SU-DHL-6 (cell line): ENCODE data around the gene CPEB3.
"Not testable (repeated sequence)": the region's sequence is repeated elsewhere in the genome, so short reads cannot be mapped to it uniquely, and the experiment has no call there.

Experiments used
- EZH2phosphoT487 ChIP-seq: fragments of 200-600 bp; sonication (generic), shearing (Covaris generic); conservative IDR thresholded peaks from 2 replicates; pipeline ENCODE4 v1.6.1; 2018; ENCODE audit warnings: mild to moderate bottlenecking, antibody characterized with exemption, low read length, moderate library complexity, mixed read lengths
- TF ChIP-seq, protein P1 (sequence below): fragments of 200-600 bp; sonication (generic); IDR thresholded peaks from one replicate; pipeline ENCODE4 v1.5.1; 2017; ENCODE audit warnings: antibody characterized with exemption, mild to moderate bottlenecking, low read length, moderate library complexity; ENCODE audit not compliant: insufficient read depth, poor library complexity, severe bottlenecking

DNA sequence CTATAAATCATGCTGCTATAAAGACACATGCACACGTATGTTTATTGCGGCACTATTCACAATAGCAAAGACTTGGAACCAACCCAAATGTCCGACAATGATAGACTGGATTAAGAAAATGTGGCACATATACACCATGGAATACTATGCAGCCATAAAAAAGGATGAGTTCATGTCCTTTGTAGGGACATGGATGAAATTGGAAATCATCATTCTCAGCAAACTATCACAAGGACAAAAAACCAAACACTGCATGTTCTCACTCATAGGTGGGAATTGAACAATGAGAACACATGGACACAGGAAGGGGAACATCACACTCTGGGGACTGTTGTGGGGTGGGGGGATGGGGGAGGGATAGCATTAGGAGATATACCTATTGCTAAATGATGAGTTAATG is 149.7 kb downstream of the CPEB3 start:
- TF ChIP-seq, protein P1, sequence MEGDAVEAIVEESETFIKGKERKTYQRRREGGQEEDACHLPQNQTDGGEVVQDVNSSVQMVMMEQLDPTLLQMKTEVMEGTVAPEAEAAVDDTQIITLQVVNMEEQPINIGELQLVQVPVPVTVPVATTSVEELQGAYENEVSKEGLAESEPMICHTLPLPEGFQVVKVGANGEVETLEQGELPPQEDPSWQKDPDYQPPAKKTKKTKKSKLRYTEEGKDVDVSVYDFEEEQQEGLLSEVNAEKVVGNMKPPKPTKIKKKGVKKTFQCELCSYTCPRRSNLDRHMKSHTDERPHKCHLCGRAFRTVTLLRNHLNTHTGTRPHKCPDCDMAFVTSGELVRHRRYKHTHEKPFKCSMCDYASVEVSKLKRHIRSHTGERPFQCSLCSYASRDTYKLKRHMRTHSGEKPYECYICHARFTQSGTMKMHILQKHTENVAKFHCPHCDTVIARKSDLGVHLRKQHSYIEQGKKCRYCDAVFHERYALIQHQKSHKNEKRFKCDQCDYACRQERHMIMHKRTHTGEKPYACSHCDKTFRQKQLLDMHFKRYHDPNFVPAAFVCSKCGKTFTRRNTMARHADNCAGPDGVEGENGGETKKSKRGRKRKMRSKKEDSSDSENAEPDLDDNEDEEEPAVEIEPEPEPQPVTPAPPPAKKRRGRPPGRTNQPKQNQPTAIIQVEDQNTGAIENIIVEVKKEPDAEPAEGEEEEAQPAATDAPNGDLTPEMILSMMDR, result not testable (repeated sequence)
- TF ChIP-seq EZH2phosphoT487, result not testable (repeated sequence)
